Stimulated activated CD8-positive, alpha-beta memory T cell treated with anti-CD3 and anti-CD28 coated beads, Interleukin-2, amount 100 ng/mL, for 48 hours (primary cell): ENCODE results near the gene ADAMTS16.

ENCODE experiments used
- DNase-seq, 2 donors: peaks; one replicate each; pipeline ENCODE4 v3.0.0-alpha.2; 2020; ENCODE audit warnings: low read depth in 2 of 2

The ADAMTS16 gene

DNA sequence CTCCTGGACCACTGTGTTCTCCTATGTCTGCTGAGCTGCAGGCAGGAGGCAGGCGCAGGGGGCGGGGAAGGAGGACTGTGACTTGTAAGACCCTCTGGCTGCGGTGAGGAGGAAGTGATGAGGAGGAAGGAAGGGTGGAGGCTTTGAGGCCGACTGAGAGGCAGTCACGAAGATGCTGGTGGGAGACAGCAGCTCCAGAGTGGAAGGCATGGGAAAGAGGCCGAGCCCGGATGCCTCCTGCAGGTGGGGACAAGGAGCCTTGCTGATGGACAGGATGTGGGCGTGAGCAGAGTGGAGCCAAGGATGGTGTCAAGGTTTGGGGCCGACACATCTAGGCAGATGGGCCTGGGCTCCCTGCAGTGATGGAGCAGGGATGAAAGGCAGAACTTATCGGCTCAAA lies 208.0 kb downstream of the ADAMTS16 start:
- no peak for DNase-seq

DNA sequence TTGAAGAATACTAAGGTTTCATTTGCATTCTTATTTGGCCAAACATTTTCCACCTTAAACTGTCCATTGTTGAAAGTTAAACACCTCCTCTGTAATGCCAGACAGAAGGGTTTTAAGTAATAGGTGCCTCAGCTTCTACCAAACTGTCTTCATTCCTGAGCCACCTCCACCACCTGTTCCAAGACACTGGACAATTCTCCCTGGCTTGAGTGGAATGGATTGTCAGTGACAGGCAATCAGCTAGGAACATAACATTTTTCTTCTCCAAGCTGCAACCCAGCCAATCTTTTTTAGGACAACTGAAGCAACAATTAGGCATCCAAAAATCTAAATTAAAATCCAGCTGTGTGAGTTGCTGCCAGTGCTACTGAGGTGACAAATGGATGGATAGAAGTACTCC lies 208.4 kb downstream of the ADAMTS16 start:
- DNase-seq = no peak

DNA sequence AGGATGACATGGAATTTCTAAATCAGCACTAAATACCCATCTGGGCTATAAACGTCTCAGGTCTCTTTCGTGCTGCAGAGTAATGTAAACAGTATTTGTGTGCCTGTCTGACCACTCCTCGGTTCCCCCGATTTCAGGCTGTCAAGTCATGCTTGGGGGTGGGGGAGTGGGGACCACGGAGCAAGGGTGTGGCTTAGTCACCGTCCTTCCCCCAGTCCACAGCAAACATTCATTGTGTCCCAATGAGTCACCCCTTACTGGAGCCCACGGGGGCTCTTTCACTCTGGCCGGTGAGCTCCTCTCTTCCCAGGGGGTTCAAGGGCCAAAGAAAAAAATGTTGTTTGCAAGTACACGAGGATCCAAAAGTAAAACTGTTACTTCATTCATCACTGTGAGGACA lies 210.0 kb downstream of the ADAMTS16 start:
- DNase-seq = no peak

DNA sequence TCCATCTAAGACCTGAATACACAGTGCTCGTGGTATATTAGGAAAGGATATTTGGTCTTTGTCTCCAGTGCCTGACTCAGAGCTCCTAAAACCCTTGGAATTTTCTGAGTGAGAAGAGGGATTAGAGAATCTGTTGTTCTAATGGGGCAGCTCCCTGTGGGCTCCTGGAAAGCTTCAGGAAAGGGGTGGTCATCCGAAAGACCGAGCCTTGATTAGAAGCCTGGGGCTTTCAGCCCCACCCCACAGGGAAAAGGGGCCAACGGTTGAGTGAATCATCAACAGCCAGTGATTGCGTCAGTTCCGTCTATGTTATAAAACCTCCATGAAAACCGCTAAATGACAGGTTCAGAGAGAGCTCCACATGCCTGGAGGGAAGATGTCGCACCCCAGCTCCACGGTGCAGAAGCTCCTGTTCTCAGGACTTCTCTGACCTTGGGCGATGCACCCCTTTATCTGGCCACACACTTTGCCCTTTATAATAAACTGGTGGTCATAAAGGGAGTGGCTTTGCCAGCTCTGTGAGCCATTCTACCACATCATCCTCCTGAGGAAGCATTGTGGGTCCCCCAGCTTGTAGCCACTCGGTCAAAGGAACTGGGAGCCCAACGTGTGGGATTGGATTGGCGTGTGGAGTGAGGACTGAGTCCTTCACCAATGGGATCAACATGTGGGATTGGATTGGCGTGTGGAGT lies 211.3 kb downstream of the ADAMTS16 start:
- no peak for DNase-seq

DNA sequence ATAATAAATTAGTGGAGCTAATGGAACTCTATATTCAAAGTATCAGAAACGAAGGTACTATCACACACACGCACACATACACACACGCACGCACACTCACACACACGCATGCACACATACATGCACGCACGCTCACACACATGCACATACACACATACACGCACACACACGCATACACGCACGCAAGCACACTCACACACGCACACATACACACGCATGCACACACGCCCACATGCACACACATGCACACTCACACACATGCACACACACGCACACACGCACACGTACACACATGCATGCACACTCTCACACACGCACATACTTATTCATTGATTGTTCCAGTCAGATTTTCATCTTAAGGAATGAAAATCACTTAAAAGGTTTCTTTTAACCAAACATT lies 212.5 kb downstream of the ADAMTS16 start:
- no peak for DNase-seq

DNA sequence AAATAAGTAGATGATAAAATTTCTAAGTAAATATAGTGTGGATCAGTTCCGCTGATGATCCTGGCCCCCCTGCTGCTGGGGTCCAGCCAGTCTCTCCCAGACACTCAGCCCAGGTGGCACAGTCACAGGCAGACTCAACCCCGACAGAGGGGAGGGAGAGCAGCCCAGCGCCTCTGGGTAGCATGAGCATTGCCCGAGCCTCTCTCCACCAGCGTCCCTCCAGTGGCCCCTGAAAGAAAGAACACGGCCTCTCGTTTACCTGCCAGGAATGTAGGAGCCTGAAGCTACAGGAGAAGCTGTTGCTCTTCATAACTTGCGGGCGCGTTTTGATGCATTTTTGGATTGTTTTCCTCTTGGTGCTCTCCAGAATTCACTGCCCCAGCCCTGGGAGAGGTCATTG lies 213.6 kb downstream of the ADAMTS16 start:
- no peak for DNase-seq

DNA sequence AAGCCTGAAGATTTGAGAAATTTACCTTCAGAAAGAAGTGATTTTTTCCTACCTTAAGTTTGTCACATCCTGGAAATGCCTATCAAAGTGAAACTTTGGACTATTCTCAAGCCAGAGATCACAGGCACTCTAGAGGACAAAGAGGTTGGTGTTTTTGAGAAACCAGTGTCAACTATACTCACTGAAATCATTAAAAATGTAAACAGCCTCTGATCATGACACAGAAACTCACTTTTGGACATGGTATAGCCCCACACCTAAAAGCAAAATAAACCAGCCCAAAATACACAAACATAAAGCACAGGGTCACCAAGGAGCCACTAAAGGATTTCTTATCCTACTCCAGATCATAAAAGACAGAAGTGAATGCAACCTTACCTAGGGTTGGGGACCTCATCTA lies 216.6 kb downstream of the ADAMTS16 start:
- DNase-seq = no peak

DNA sequence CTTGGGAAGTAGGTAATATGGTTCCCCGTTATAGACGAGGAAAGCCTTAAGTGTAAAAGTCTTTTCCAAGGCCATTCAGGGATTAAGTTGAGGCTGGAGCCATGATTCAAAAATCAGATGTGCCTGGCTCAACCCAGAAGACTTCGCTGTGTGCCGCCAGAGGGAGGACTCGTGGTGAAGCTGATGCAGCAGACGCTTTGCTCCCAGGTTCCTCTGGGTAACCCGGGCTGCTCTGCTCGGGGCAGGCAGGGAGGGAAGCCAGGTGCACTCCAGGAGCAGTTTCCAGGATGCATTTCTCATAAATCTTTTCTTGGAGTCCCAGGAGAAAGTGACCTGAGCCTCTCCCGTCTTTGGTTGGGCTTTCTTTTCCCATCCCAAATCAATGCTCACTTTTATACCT lies 219.5 kb downstream of the ADAMTS16 start:
- DNase-seq = no peak

DNA sequence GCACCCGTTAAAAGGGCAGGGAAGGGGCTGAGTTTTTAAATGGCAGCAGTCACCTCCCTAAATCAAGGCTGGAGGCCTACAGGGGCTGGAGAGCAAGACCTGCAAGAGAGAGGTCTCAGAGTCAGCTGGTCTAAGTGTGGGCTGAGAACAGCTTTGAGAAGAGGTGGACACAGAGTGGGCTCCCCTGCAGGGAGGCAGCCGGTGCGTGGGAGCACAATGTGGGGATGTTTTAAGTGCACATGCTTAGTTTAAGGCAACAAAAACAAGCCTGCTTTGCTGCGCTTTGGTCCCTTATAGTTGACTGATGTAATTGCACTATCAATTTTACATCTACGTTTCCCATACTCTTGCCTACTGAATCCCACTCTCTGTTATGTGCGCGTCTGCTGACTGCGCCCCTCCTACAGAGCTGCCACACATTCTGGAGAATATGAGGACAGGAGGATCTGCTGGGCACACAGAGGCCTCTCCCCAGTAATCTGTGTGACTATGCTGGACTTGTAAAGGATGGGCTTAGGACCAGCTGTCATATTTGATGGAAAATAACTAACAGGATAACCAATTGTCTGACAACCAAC lies 220.3 kb downstream of the ADAMTS16 start:
- DNase-seq = no peak

DNA sequence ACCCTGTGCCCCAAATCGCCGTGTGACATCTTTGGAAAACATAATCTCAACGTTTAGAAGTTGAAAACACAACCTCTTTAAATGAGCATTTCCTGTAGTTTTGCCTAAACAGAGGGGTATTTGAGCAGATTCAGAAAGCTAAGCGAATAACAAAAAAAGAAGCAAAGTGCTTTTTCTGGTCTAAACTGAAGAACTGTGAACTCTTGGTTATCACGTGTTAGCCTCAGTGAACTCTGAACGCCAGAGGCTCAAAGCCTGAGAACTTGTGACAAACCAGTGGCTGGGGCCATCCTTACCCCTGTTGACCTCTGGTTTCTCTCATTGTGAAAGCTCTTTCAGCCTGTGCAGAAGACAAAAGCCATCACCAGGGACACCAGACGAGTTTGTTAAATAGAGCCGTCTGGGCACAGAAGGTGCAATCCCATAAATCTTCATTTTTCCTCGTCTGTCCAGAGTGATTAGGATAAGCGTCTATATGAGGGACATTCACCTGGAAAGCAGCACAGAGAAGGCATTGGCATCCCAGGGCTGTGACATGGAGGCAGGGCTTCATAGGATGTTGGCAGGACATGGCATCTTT lies 220.9 kb downstream of the ADAMTS16 start:
- no peak for DNase-seq

DNA sequence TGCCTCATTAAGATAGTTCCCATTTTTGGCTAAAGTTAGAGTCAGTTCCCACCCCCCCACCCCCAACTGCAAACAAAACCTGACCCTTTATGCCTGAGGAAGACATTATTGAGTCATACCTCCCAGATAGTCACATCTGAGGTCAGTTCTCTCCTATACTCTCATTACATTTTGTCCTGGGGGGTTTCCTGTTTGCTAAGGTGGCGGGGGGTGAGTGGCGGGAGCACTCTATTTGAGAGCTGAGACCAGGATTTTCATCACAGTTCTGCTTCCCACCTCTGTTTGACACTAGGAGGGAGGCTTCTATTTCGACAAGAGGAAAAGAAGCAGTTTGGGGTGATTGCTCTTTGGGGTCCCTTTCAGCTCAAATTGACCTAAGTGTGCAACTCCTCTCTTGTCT lies 222.9 kb downstream of the ADAMTS16 start:
- DNase-seq = no peak

DNA sequence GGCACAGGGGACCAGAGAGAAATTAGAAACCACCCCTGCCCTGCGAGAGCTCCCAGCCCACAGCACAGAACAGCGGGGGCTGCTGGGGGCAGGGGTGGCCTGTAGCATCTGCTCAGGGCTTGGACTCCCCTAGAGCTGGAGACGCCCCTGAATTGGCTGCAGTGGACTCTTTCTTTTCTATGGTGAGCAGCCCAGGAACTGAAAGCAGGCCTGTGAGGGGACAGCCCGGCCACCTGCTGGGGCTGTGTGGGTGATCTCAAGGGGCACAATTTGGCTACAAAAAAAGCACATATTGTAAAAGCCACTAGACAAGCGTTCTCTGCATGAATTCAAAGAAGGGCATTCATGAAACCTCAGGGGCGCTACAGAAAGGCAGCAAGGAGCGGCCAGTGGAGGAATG lies 224.8 kb downstream of the ADAMTS16 start:
- no peak for DNase-seq

DNA sequence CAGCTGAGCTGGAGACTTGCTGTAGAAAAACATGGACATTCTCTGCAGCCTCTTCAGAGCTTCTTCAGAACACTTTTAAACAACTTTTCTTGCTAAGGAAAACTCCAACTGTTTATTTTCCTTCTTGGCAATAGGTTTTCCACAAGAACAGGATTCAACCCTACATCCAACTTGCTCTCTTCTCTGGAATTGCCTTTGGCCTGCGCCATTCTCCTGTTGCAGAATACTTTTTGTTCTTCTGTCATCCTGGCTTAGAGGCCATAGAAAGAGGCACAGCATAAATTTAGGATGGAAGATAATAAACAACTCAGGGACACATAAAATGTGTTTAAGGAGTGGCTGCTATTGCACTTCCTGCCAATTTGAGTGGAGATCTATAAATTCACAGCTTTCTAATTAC lies 227.6 kb downstream of the ADAMTS16 start:
- DNase-seq = no peak

DNA sequence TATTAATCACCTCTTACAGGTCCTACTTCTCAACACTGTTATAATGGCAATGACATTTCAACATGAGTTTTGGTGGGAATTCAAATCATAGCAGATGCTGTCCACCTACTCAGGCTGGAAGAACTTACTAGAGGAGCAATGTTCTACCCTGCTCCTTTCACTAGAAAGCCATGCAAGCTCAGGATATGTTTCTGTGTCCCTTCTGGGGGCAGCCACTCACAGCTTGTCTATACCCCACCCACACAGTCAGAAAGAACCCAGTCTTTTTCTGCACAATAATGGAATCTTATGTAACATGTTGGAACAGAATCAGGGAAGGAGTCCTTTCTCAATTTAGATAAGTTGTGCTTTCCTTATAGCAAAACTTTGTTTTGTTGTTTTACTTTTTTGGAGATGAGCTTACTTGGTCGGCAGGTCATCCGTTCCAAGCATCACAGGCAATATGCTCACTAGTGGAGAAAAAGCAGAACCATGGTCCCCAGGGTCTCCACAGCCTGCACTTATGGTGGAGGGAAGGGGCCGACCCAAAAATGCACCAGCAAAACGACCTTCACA lies 229.0 kb downstream of the ADAMTS16 start:
- DNase-seq = no peak
